GM12864 (cell line): ENCODE results near the gene UBA1.

Experiments used
- DNase-seq: peaks from one replicate; pipeline ENCODE4 v3.0.0-alpha.2; 2011; ENCODE audit warnings: low read depth
- H3K4me3 ChIP-seq: 2 replicates; pipeline ENCODE4 v1.5.1; 2011; ENCODE audit warnings: mild to moderate bottlenecking, low read depth, low read length, control low read depth
- CTCF ChIP-seq: IDR thresholded peaks from 2 replicates; pipeline ENCODE4 v1.5.1; 2011; ENCODE audit warnings: low read depth, mild to moderate bottlenecking, moderate library complexity, low read length, control low read depth, inconsistent platforms; ENCODE audit errors: missing control alignments

The UBA1 gene

GRCh38 chrX:47229427-47229826 is 35.8 kb downstream of the UBA1 start:
- TF ChIP-seq CTCF: no peak
- no peak overlapping the region for H3K4me3 ChIP-seq
- no peak for DNase-seq

- TF ChIP-seq CTCF: no peak
- H3K4me3 ChIP-seq: no peak overlapping the region
- no peak for DNase-seq
Measured at GRCh38 chrX:47230136-47230868, 36.7 kb downstream of the UBA1 start.

GRCh38 chrX:47231167-47231566 is 37.5 kb downstream of the UBA1 start:
- no peak for DNase-seq
- H3K4me3 ChIP-seq: no peak overlapping the region
- TF ChIP-seq CTCF: no peak

- H3K4me3 ChIP-seq: peak overlapping the region; percentile 78
- no peak for DNase-seq
- no peak for TF ChIP-seq CTCF
Measured at GRCh38 chrX:47232197-47232802, 38.7 kb downstream of the UBA1 start.

- DNase-seq: peak; percentile 29
- TF ChIP-seq CTCF: no peak
- H3K4me3 ChIP-seq: peak within 1 kb of the TSS; percentile 78
Measured at GRCh38 chrX:47232803-47233332, 39.2 kb downstream of the UBA1 start, which contains the start of gene USP11. TSS of gene USP11 (plus strand) at chrX:47233009. CDS start at chrX:47233044, 35 bp downstream.

GRCh38 chrX:47233333-47234113 is 39.9 kb downstream of the UBA1 start:
- peak overlapping the region; percentile 78 for H3K4me3 ChIP-seq
- DNase-seq: peak; percentile 86
- no peak for TF ChIP-seq CTCF
